Prostate gland (tissue), 2 donors: ENCODE data around the gene TTC24.
"Not testable (repeated sequence)": the region's sequence is repeated elsewhere in the genome, so short reads cannot be mapped to it uniquely, and the experiment has no call there.

ENCODE experiments used
- CTCF ChIP-seq, 4 experiments: fragments of 200-600 bp in 2 of 4; fragments of 450-650 bp in 2 of 4; sonication (generic) in 2 of 4; IDR thresholded peaks; 1 replicate in 3 of 4; 2 replicates in 1 of 4; pipeline ENCODE4 v1.5.1; 2016 to 2019; ENCODE audit warnings: antibody characterized with exemption in 4 of 4, mild to moderate bottlenecking in 2 of 4, moderate library complexity in 2 of 4
- POLR2A ChIP-seq: fragments of 450-650 bp; IDR thresholded peaks from one replicate; pipeline ENCODE4 v1.6.1; 2016; ENCODE audit warnings: antibody characterized with exemption, mild to moderate bottlenecking

GRCh38 chr1:156552937-156553336 lies 26.6 kb upstream of the TTC24 start:
- not testable (repeated sequence) for TF ChIP-seq POLR2A; CTCF (IDR thresholded peaks at IDR 0.05)
